ENCODE data around the gene SCRN1. TPM values are rescaled to one million over a fixed set of nuclear protein-coding genes. Genes with fewer than 3 reads are reported as not detected.

SCRN1 gene, protein sequence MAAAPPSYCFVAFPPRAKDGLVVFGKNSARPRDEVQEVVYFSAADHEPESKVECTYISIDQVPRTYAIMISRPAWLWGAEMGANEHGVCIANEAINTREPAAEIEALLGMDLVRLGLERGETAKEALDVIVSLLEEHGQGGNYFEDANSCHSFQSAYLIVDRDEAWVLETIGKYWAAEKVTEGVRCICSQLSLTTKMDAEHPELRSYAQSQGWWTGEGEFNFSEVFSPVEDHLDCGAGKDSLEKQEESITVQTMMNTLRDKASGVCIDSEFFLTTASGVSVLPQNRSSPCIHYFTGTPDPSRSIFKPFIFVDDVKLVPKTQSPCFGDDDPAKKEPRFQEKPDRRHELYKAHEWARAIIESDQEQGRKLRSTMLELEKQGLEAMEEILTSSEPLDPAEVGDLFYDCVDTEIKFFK
- total RNA-seq, result 68.8 and 73.1 TPM in 2 replicates

DNA sequence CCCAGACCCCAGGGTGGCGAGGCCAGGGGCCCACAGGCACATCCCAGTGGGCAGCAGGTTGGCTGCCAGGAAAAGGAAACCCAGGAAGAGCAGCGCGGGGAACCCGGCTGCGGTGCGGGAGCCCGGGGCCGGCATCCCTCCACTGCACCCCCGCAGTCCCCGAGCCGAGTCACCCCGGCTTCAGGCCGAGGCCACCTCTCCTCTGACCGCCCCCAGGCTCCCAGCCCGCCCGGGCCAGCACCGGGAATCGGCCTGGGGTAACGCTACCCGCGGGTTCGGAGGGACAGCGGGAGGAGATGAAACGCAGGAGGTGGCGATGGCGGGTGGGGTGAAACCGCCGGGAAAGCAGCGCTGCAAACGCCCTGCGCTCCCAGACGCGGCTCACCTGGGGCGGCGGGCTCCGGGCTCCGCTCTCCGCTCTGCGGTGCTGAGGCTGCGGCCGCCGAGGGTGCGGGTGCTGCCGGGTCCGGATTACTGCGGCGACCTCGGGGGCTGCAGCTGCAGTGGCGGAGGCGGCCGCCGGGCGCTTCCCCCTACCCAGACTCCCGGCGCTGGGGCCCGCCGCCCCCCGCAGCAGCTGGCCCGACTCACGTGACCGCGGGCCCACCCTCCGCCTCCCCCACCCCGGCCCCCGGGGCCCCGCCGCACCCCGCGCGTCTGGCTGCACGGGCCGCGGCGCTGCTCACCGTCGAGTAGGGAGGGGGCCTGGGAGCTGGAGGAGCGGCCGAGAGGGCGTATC, at the start of gene SCRN1:
Gene SCRN1 (minus strand): TSS at position 545 of the 739 bp plus-strand sequence. CDS start 20,734 bp downstream, outside the sequence.

DNA sequence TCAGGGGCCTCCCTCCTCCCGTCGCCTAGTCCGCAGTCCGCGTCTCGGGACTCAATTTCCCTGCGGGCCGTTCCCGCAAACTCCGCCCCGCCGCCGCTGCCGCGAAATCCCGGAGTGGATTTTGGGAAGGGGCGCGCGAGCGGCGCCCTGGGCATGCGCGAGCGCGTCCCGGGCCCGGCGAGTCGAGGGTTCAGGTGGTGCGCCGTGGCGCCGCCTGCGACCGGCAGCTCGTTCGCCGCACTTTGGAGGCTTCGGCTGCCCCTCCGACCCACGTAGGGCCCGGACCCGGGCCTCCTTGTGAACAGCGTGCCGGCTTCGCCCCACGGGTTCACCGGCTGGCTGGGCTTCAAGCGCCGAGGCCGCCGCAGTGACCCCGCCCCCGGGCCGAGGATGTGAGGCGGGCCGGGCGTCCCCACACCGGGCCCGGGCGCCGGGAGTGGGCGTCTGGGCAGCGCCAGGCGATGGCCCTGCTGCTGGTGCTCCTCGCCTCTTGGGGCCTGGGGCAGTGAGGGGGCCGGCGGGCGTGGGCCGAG, 38.7 kb upstream of the SCRN1 start, which contains the start of gene PLEKHA8:
Gene PLEKHA8 (plus strand): TSS at position 197 of the 533 bp plus-strand sequence. CDS start 351 bp downstream, outside the sequence.

DNA sequence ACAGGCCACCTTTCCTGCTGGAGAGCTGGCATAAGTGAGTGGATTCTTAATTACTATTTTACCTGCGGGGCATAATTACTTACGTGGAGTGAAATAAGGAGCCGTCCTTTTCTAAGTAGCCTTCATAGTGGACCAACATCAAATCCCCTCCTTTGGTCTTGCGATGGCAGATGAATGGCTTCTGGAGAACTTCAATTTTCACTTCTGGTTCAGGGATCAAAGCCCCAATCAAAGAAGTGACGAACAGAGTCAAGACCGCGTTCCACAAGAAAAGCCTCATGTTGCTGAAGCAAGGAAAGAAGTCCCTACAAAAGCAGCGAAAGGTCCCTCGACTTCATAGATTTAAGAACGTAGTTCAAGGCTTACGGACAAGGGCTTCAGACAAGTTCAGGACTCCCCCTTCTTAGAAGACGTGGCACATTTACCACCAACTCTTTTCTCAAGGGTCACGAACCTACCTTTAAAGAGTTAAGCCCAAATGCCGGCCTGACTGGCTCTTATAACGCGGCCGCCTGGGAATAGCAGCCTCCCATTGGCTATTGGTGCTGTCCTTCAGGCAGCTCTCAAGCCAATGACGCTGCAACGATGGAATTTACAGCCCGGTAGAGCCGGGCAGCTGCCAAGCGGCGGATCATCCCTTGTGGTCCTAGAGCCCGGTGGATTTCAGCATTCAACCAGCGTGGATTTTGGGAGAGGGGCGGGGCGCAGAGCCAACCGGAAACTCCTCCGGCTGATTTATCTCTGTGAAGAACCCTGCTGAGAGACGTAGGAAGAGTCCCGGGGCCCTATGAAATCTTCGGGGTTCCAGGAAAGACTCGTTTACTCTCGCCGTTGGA, 36.8 kb upstream of the SCRN1 start, which contains the start of gene FKBP14:
Gene FKBP14 (minus strand): TSS at position 474 of the 836 bp plus-strand sequence. CDS start 194 bp downstream, at position 280.

Other genes with a start within 250 kb of the SCRN1 start
- gene WIPF3, start 183.3 kb downstream of the SCRN1 start, total RNA-seq, result under 0.01 TPM in 1 of 2 replicates, not detected in the other
- 12.8 and 14.6 TPM in 2 replicates for gene FKBP14, start 36.9 kb upstream of the SCRN1 start, total RNA-seq
- gene PLEKHA8, start 38.6 kb upstream of the SCRN1 start, total RNA-seq, result 3.9 and 5.5 TPM in 2 replicates
- 6.5 and 6.7 TPM in 2 replicates for gene MTURN, start 145.2 kb upstream of the SCRN1 start, total RNA-seq

Data from bronchus fibroblast of lung (primary cell).